ENCODE data around the gene PGBD5.

PGBD5 gene

GRCh38 chr1:230463760-230464159, 37.6 kb upstream of the PGBD5 start:
- Histone ChIP-seq H3K4me1 (no peaks in the 10 kb centered on the region), H3K36me3 (no peaks in the 10 kb centered on the region), H3K4me3 (ENCODE audit: low read depth, low read length) (no peak overlapping the region), H3K27me3 (no peaks in the 10 kb centered on the region), H3K9me3 (no peaks in the 10 kb centered on the region)
- DNase-seq = no peak
- TF ChIP-seq CTCF (IDR thresholded peaks at IDR 0.05; ENCODE audit: low read depth, low read length) = no peak

DNA sequence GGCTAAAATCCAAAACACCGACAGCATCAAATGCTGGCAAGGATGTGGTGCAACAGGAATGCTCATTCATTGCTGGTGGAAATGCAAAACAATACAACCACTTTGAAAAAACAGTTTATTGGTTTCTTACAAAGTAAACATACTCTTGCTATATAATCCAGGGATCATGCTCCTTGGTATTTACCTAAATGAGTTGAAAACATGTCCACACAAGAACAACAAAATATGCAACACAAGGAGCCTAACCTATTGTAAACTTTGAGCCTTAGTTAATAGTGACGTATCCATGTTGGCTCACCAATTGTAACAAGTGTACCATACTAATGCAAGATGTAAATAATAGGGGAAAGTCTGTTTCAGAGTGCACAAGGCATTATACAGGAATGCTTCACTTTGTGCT, 37.2 kb upstream of the PGBD5 start:
- Histone ChIP-seq H3K36me3 (no peaks in the 10 kb centered on the region), H3K4me3 (ENCODE audit: low read depth, low read length) (no peak overlapping the region), H3K27me3 (no peaks in the 10 kb centered on the region), H3K4me1 (no peaks in the 10 kb centered on the region), H3K9me3 (no peaks in the 10 kb centered on the region)
- DNase-seq = no peak
- TF ChIP-seq CTCF (IDR thresholded peaks at IDR 0.05; ENCODE audit: low read depth, low read length) = no peak

GRCh38 chr1:230459465-230459864, 33.3 kb upstream of the PGBD5 start:
- Histone ChIP-seq H3K4me3 (ENCODE audit: low read depth, low read length) (no peak overlapping the region), H3K27me3 (no peaks in the 10 kb centered on the region), H3K36me3 (no peaks in the 10 kb centered on the region), H3K9me3 (no peaks in the 10 kb centered on the region), H3K4me1 (no peaks in the 10 kb centered on the region)
- TF ChIP-seq CTCF (IDR thresholded peaks at IDR 0.05; ENCODE audit: low read depth, low read length) = no peak
- no peak for DNase-seq

GRCh38 chr1:230458509-230458908, 32.4 kb upstream of the PGBD5 start:
- DNase-seq = no peak
- H3K4me1 ChIP-seq = no peaks in the 10 kb centered on the region
- no peaks in the 10 kb centered on the region for H3K27me3 ChIP-seq
- no peak overlapping the region for H3K4me3 ChIP-seq (ENCODE audit: low read depth, low read length)
- no peaks in the 10 kb centered on the region for H3K9me3 ChIP-seq
- TF ChIP-seq CTCF (IDR thresholded peaks at IDR 0.05; ENCODE audit: low read depth, low read length) = no peak
- H3K36me3 ChIP-seq = no peaks in the 10 kb centered on the region

GRCh38 chr1:230456478-230456877, 30.3 kb upstream of the PGBD5 start:
- H3K9me3 ChIP-seq = no peaks in the 10 kb centered on the region
- H3K27me3 ChIP-seq = no peaks in the 10 kb centered on the region
- no peak for DNase-seq
- TF ChIP-seq CTCF (IDR thresholded peaks at IDR 0.05; ENCODE audit: low read depth, low read length) = no peak
- no peaks in the 10 kb centered on the region for H3K4me1 ChIP-seq
- H3K4me3 ChIP-seq (ENCODE audit: low read depth, low read length) = no peak overlapping the region
- no peaks in the 10 kb centered on the region for H3K36me3 ChIP-seq

DNA sequence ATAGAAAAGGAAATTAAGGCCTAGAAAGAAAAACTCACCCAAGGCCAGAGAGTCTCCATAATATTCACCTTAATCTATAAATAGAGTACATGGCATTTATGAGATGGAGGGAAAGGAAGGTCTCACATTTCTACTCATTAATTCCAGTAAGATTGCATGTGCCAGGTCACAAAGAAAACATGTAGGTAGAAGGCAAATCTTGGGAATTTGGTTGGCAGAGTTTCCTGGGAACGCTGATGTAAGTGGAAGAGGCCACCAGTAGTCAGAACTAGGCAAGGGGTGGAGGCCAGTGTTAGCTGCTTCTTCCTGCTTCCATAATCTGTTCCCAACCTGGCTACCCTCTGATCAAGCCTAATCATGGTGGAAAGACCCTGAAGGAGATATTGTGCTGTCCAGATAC, 29.2 kb upstream of the PGBD5 start:
- Histone ChIP-seq H3K4me1 (no peaks in the 10 kb centered on the region), H3K36me3 (no peaks in the 10 kb centered on the region), H3K9me3 (no peaks in the 10 kb centered on the region), H3K4me3 (ENCODE audit: low read depth, low read length) (no peak overlapping the region), H3K27me3 (no peaks in the 10 kb centered on the region)
- no peak for TF ChIP-seq CTCF (IDR thresholded peaks at IDR 0.05; ENCODE audit: low read depth, low read length)
- DNase-seq = no peak

Data from BE2C (cell line).